ENCODE data around the gene LRRC56.

DNA sequence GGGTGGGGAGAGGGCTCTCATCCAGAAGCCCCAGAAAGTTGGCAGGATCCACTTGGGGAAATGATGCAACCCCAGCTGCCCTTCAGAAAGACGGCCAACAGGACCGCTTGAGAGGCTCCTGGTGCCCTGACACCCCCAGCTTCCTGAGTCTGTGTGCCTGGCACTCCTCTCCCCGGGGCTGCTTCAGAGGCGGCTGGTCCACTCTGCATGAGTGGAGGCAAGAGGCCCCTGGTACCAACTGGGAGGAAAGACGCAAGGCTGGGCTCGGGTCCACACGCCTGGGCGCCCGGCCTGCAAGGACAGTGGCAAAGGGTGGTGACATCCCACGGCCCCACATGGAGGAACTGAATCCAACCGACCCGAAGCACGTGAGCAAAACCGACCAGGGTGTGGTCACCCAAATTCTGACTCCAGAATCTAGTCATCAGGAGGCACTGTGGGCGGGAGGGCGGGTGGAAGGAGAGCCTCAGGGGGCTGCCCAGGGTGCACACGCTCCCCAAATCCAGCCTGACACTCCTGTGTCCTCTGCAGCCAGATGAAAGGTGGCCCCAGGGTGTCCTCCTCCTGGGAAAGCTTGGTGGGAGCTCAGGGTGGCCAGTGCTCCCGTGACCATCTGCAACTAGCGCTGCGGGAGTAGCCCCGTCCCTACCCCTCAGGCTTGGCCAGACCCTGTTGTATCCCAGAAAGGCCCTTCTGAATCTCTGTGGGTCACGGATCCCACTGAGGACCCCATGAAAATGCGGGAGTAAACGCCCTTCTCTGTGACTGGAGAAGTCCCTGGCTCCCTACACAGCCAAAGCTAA lies 33.9 kb upstream of the LRRC56 start:
- TF ChIP-seq, protein P1, sequence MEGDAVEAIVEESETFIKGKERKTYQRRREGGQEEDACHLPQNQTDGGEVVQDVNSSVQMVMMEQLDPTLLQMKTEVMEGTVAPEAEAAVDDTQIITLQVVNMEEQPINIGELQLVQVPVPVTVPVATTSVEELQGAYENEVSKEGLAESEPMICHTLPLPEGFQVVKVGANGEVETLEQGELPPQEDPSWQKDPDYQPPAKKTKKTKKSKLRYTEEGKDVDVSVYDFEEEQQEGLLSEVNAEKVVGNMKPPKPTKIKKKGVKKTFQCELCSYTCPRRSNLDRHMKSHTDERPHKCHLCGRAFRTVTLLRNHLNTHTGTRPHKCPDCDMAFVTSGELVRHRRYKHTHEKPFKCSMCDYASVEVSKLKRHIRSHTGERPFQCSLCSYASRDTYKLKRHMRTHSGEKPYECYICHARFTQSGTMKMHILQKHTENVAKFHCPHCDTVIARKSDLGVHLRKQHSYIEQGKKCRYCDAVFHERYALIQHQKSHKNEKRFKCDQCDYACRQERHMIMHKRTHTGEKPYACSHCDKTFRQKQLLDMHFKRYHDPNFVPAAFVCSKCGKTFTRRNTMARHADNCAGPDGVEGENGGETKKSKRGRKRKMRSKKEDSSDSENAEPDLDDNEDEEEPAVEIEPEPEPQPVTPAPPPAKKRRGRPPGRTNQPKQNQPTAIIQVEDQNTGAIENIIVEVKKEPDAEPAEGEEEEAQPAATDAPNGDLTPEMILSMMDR (IDR thresholded peaks at IDR 0.05) = no peak
- TF ChIP-seq POLR2AphosphoS5 (IDR thresholded peaks at IDR 0.05) = no peak
- TF ChIP-seq POLR2A (IDR thresholded peaks at IDR 0.05) = no peak

Data from gastroesophageal sphincter (tissue), 3 donors.